Inflammatory macrophage treated with lipopolysaccharide for 1 hour (primary cell): Measurements from ENCODE around the gene SMO.
A peak's percentile ranks its signal among the peaks of the same experiment; 100 is the strongest.
"Not testable (repeated sequence)": the region's sequence is repeated elsewhere in the genome, so short reads cannot be mapped to it uniquely, and the experiment has no call there.

Experiments used
- DNase-seq, 2 donors: peaks; one replicate each; pipeline ENCODE4 v3.0.0-alpha.2; 2020 to 2022

Gene SMO

GRCh38 chr7:129209067-129209926 lies 20.9 kb downstream of the SMO start:
- no peak for DNase-seq

GRCh38 chr7:129210256-129210988 lies 22.0 kb downstream of the SMO start:
- peak; percentile 36 to 88 for DNase-seq

- DNase-seq = no peak
These were observed 22.5 kb downstream of the SMO start for GRCh38 chr7:129210989-129211312.

- DNase-seq = no peak
These were observed 23.7 kb downstream of the SMO start for GRCh38 chr7:129212126-129212525.

- DNase-seq = no peak
These were observed 24.2 kb downstream of the SMO start for GRCh38 chr7:129212596-129212995.

- no peak for DNase-seq
These were observed 25.4 kb downstream of the SMO start for GRCh38 chr7:129213828-129214227.

GRCh38 chr7:129215691-129216090 lies 27.3 kb downstream of the SMO start:
- not testable (repeated sequence) for DNase-seq

DNA sequence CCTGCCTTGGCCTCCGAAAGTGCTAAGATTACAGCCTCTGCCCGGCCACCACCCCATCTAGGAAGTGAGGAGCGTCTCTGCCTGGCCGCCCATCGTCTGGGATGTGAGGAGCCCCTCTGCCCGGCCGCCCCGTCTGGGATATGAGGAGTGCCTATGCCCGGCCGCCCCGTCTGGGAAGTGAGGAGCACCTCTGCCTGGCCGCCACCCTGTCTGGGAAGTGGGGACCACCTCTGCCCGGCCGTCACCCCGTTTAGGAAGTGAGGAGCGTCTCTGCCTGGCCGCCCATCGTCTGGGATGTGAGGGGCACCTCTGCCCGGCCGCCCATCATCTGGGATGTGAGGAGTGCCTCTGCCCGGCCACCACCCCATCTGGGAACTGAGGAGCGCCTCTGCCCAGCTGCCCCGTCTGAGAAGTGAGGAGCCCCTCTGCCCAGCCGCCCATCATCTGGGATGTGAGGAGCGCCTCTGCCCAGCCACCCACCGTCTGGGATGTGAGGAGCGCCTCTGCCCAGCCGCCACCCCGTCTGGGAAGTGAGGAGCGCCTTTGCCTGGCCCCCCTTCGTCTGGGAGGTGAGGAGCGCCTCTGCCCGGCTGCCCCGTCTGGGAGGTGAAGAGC lies 27.8 kb downstream of the SMO start:
- DNase-seq = not testable (repeated sequence)

DNA sequence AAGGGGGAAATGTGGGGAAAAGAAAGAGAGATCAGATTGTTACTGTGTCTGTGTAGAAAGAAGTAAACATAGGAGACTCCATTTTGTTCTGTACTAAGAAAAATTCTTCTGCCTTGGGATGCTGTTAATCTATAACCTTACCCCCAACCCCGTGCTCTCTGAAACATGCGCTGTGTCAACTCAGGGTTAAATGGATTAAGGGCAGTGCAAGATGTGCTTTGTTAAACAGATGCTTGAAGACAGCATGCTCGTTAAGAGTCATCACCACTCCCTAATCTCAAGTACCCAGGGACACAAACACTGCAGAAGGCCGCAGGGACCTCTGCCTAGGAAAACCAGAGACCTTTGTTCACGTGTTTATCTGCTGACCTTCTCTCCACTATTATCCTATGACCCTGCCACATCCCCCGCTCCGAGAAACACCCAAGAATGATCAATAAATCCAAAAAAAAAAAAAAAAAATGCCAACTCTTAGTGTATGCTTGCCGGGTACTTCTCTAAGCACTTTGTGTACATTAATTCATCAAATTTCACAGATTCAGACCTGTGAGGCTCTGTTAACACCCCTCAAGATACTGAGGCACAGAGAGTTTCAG lies 28.5 kb downstream of the SMO start:
- DNase-seq = not testable (repeated sequence)

DNA sequence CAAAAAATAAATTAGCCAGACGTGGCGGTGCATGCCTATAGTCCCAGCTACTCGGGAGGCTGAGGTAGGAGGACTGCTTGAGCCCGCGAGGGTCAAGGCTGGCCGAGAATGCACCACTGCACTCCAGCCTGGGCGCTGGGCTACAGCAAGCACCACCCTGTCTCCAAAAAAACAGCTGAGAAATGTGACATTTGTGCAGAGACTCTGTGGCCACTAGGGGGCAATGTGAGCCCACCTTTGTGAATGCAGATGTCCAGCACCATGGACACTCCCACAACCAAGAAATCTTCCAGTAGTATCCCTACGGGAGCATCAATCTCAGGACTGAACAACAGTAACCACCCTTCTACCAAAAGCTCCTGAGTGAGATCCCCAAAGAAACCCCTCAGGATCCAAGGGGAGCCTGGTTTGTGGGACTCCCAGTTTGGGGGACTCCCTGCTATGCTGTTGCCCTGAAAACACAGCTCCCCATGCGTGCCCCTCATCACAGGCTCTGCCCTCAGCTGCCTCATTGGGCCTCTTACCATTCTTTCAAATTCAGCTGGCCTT lies 30.2 kb downstream of the SMO start:
- peak; percentile 63 to 94 for DNase-seq

- DNase-seq = not testable (repeated sequence)
These were observed 30.7 kb downstream of the SMO start for GRCh38 chr7:129219166-129219565.

- peak in 1 of 2 donors; percentile 18 for DNase-seq
These were observed 33.6 kb downstream of the SMO start for GRCh38 chr7:129222064-129222463.

GRCh38 chr7:129224251-129225205 lies 36.1 kb downstream of the SMO start, which contains the start of gene AHCYL2:
TSS of gene AHCYL2 (plus strand) at chr7:129225030.
- DNase-seq = peak; percentile 91 to 92

GRCh38 chr7:129225206-129225930 lies 36.9 kb downstream of the SMO start:
- DNase-seq = peak; percentile 12 to 28

GRCh38 chr7:129225931-129226572 lies 37.6 kb downstream of the SMO start:
- DNase-seq = peak in 1 of 2 donors; percentile 18

DNA sequence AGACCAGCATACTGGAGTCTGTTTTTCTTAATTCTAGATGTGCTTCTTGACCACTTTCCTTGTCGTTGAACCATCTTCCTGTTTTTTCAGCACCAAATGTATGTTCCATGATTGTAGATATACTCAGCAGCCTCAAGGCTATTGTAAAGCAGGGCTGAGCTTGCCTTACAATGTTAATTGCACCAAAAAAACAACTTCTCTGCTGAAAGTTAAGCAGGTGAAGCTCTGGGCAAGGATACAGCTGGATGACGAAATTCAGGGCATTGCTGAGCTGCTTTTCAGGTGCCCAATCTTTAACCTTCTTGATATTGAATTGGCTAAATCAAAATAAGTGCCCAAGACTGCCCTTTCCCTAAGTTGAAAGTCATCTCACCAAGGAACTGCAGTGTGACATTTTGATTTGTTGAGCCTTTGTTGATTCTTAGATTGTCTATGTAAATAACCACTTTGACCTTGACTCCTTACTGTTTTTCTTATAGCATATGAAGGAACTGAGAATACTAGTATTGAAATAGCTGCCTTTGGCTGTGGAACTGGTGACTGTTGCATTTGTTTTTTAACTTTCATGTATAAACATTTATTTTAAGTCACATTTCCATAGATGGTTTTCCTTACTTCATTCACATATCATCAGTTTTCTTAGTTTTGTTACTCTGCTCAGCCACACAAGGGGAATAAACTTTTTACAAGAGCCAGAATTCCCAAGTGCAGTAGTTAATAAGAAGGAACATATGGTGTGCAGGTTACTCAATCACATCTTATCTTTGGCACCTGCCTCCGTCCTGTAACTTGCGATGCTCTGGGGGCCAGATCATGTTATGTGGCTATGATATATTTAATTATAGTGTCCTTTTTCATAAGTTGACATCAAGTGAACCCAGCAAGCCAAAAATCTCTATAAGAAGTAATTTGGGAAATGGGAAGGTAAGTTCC lies 39.5 kb downstream of the SMO start:
- no peak for DNase-seq

- DNase-seq = no peak
These were observed 40.2 kb downstream of the SMO start for GRCh38 chr7:129228633-129229032.

GRCh38 chr7:129231666-129232065 lies 43.2 kb downstream of the SMO start:
- DNase-seq = no peak

DNA sequence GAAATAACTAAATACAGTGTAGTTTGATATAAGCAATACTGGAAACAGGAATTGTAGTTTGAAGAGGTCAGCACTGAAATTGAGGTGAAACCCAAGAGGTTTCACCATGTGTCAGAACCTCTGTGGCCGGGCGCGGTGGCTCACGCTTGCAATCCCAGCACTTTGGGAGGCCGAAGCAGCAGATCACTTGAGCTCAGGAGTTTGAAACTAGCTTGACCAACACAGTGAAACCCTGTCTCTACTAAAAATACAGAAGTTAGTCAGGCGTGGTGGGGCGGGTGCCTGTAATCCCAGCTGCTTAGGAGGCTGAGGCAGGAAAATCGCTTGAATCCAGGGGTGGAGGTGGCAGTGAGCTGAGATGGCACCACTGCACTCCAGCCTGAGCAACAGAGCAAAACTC lies 50.1 kb downstream of the SMO start:
- peak in 1 of 2 donors; percentile 52 for DNase-seq
